GM18520 (cell line): ENCODE results near the gene PNMA1.

Experiments used
- ATAC-seq: cut with Tn5 transposase; IDR thresholded peaks from one replicate; pipeline ENCODE4 v1.9.1; 2021; ENCODE audit not compliant: unreplicated experiment

The PNMA1 gene

GRCh38 chr14:73678698-73679097, 35.5 kb downstream of the PNMA1 start:
- no peak for ATAC-seq

- ATAC-seq: no peak
These were observed 39.2 kb downstream of the PNMA1 start for GRCh38 chr14:73674986-73675385.

- ATAC-seq: no peak
These were observed 46.3 kb downstream of the PNMA1 start for GRCh38 chr14:73667854-73668253.

GRCh38 chr14:73666583-73666982, 47.6 kb downstream of the PNMA1 start:
- no peak for ATAC-seq

- no peak for ATAC-seq
These were observed 49.1 kb downstream of the PNMA1 start for GRCh38 chr14:73665130-73665529.

GRCh38 chr14:73663548-73664212, 50.5 kb downstream of the PNMA1 start:
- no peak for ATAC-seq

- no peak for ATAC-seq
These were observed 51.7 kb downstream of the PNMA1 start for GRCh38 chr14:73662487-73662943.

GRCh38 chr14:73661872-73662271, 52.3 kb downstream of the PNMA1 start:
- no peak for ATAC-seq
